Measurements from ENCODE around the gene FRRS1L.

FRRS1L gene, protein sequence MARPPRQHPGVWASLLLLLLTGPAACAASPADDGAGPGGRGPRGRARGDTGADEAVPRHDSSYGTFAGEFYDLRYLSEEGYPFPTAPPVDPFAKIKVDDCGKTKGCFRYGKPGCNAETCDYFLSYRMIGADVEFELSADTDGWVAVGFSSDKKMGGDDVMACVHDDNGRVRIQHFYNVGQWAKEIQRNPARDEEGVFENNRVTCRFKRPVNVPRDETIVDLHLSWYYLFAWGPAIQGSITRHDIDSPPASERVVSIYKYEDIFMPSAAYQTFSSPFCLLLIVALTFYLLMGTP

DNA sequence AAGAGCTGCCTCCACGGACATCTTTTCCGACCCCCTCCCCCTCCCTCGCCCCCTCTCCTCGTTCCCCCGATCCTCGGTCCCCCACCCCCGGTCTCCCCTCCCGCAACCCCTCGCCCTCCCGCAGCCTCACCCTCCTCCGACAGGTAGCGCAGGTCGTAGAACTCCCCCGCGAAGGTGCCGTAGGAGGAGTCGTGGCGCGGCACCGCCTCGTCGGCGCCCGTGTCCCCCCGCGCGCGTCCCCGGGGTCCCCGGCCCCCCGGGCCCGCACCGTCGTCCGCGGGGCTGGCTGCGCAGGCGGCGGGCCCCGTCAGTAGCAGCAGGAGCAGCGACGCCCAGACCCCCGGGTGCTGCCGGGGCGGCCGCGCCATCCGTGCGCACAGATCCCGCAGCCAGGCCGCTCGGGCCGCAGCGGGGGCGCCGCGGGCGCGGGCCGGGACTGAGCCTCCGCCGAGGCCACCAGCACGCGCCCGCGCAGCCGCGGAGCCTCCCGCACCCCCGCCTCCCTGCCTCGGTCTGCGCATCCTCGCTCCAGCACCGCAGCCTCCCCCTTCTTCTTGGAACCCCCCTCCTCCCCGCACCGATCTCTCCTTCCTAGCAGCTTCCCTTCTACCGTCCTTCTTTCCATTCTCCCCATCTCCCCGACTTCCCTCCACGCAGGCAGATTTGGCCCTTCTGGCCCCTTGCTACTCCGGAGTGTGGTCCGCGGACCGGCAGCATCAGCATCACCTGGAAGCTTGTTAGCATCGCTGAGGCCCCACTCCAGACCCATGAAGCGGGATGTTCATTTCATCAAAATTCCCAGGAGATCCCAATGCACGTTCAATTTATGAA lies at the start of gene FRRS1L:
FRRS1L (minus strand) TSS at position 479 of the 831 bp plus-strand sequence; CDS start at position 368, 111 bp downstream.
- peak; percentile 44 for DNase-seq

DNA sequence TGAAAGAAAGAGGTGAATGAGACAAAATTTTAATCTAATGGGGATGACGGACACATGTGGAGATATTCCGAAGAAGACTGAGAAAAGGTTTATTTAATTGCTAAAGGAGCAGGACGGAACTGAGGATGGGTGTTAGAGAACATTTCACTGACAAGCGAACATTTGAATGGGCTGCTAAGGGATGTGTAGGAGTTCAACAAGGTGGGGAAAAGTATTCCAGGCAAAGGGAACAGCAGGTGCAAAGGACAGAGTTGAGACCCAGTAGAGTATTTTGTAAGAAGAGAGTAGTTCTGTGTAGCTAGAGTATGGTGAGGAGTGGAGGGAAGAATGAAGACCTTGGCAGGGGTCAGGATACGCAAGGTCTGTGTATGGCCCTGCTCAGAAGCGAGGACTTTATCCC lies 47.4 kb upstream of the FRRS1L start:
- DNase-seq, result no peak

DNA sequence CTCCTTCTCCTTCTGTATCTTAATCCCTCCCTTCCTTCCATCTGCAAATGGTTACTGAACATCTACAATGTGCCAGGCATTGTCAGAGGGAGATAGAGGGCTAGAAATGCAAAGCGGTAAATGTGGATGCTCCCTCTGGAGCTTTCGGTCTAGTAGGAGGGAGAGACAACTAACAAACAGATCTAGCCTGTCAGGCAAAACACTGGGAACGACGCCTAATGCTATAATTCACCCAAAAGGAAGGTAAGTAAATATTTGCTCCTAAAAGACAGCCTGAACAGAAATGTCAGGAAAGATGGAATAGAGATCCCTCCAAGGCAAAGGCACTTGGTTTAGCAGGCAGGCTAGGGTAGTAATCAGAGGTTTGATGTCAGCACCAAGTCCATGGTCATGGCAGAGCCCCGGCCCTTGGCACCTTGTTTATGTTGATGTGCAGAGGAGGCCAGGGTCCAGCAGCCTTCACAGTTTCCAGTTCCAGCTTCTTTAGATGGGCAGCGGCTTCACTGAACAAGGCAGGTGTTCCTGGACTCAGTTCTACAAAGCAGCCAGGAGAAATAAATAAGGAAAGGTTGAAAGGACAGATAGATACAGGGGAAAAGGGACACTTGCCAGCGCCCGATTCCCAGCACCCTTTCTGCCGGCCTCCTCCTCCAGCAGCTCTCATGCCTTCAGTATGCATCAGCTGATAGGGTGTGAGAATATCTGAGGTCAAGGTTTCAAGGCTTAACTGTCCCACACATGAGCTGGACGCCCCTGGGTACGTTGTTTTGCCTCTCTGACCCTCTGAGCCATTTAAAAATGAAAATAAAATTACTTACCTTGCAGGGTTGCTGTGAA lies 46.5 kb upstream of the FRRS1L start:
- no peak for DNase-seq

DNA sequence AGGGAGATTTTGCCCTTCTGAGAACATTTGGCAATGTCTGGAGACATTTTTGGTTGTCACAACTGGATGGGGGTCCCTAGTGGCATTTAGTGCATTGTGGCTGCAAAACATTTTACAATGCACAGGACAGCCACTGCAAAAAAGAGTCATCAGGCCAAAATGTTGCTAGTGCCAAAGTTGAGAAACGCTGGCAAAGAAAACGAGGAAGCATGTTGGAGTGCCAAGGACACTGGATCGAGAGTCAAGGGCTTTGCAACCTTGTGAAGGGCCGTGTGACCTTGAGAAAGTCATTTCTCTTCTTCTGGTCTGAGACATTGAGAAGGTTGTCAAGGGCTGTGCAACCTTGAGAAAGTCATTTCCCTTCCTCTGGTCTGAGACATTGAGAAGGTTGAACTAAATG lies 45.7 kb upstream of the FRRS1L start:
- DNase-seq, result no peak

DNA sequence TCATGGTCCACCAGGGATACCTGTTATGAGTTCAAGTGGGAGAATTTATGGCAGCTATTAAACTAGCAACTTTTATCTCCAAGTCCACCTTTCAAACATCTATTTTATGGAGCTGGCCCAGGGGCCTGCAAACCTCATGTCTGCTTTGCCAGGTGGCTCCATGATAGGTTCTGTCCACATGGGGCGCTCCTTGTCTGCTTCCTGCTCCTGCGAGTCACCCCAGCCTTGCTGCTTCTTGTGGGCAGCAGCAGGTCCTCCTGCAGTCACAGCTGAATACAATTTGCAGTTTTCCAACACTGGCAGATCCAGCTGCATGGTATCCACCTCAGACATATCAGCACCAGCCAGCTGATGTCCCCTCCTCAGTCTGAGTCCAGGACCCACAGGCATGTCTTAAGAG lies 39.6 kb upstream of the FRRS1L start:
- no peak for DNase-seq

DNA sequence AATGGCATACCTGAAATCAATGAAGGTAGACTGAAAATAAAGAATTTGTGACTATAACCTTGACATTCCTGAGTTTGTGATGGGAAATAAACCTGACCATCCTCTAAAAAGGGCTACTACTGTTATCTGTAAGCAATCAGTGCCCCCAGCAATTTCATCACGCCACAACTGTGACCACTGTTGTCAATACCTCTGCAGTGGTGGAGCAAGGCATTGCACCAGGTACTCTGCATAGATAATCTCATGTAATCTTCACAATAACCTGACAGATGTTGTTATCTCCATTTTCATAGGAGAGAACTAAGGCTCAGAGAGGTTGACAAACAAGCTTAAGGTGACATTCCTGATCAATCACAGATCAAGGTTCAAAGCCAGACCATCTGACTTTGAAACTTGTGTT lies 38.5 kb upstream of the FRRS1L start:
- no peak for DNase-seq

DNA sequence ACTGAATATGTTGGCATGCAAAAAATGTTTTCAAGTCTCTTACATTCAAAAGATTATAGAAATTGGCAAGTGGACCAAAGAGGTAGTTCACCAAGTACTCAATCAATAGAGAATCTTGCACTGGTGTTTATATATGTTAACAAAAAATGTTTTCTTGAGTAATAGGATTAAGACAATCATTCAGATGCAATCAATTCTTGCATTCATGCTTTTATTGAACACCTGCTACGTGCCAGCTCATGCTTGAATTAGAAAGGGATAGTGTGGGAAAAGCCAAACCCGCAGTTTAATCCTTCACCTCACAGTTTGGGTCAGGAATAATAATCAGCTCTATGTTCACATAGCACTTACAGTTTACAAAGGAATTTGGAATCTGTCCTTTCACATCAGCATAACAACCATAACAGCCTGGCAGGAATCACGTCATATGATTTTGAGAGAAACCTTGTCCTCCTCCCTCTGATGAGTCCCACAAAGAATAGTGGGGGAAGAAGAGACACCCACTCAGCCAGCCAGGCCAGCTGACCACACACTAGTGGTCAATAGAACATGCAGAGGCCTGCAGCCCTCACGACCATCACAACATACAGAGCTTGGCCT lies 36.8 kb upstream of the FRRS1L start:
- no peak for DNase-seq

DNA sequence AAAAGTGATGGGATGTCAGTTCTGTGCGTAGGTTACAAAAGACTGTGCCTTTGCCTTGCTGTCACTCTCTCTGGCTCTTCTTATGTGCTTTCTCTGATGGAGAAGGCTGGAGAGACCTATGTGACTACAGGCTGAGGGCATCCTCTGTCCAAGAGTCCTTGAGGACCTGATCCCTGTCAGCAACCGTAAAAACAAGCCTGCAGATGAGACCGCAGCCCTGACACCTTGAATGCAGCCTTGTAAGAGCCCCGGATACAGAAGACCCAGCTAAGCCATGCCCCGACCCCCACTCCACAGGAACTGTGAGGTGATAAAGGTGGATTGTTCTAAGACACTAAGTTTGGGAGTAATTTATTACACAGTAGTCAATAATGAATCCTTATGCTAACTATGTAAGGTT lies 32.6 kb upstream of the FRRS1L start:
- DNase-seq, result no peak

DNA sequence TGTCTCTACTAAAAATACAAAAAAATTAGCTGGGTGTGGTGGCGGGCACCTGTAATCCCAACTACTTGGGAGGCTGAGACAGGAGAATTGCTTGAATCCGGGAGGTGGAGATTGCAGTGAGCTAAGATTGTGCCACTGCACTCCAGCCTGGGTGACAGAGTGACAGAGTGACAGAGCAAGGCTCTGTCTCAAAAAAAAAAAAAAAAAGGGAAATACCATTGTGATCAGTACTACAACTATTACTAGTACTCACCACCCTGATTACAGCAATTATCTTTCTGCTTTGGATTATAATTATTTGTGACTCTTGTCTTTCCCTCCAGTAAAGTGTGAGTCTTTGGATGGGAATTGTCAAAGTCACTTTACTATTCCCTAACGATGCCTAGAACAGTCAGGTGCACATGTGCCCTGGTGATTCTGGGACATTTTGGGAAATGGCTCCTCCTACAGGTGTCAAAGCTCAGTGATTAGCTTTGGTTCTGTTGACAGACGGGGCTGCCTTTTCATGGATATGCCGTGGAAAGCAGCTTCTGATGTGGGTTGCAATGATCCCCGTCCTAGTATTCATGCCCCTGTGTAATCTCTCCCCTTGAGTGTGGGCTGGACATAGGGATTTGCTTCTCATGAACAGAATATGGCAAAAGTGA lies 31.8 kb upstream of the FRRS1L start:
- DNase-seq, result no peak

DNA sequence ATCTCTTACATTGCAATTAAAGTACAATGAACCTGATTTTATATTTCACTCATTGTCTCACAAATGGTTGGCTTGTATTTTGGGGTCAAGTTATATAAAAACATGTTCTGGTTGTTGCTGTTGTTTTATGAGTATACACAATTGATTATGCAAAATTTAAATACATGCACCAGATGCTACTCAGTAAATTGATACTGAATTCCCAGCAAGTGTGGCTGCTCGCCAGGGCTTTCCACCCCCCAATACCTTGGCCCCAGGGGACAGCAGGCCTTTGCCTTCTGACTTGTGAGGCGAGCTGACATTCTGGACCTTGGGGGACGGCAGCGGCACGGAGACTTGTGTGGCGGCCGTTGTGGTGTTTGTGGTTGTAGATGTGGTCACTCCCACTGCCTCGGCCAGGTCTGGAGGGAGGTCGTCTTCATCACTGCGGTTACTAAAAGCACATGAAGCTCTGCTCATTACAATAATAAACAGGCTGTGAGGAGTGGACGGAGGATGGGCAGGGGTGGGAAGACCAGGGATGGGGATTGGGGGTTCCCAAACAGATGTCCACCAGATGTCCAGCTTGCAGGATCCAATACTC lies 27.0 kb upstream of the FRRS1L start:
- DNase-seq, result no peak

DNA sequence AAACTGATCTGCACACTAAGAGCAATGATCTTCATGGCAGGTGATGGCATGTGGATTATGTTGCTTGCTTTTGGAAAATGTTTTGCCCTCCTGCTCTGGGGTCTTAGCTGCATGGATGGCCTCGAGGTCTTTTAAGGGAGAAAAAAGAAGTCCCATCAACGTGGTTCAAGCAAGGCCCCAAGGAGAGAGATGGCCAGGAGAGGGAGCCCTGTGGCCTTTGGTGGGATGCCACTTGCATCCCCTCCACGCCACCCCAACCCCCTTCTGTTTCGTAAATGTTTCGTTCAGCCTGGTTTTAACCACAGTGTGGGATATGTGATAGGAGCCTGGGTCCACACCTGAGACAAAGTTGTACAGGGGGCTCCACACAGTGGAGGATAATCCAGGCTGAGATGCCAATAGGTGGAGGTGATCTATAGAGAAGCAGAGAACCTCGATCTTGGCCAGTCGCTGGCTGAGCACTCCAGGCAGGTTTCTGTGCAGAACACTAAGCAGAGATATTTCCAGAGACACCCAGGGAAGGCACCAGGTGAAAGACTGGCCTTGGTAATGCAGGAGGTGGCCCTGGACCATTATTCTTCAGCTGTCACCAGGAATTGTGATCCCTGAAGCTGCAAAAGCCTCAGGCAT lies 25.8 kb upstream of the FRRS1L start:
- DNase-seq, result no peak

DNA sequence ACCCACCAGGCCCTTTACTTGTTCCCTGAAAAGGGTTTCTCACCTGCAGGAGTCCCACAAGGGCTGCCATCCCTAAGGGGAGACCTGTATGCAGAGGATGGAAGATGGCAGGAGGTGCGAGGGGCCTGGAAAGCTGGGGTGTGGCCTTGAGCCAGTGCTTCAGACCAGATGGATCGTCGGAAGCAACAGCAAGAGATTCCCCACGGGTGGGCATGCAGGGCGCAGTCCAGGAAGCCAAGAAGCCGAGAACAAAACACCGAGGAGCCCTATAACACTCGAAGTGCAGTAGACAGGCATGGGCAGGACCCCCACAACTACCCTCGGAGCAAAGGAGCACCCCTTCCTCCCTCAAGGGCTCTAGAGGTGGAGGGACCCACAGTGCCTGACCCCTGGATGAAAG lies 24.7 kb upstream of the FRRS1L start:
- DNase-seq, result no peak

DNA sequence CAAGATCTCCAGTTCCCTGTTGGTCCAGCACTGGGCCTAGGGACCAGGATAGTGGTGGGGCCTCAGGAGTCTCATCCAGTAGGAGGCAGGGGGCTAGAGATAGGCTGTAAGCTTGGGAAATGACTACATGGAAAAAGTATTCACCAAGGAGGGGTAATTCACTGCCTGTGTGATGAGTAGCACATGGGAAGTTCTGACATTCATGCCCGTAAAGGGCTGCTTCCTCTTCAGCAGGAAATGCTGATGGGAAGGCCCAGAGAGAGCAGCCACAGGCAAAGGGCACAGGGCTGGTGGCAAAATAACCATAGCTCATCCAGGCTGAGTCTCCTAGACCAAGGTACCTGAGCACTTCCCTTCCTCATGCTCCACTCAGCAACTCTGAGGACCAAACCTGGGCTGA lies 23.1 kb upstream of the FRRS1L start:
- no peak for DNase-seq

DNA sequence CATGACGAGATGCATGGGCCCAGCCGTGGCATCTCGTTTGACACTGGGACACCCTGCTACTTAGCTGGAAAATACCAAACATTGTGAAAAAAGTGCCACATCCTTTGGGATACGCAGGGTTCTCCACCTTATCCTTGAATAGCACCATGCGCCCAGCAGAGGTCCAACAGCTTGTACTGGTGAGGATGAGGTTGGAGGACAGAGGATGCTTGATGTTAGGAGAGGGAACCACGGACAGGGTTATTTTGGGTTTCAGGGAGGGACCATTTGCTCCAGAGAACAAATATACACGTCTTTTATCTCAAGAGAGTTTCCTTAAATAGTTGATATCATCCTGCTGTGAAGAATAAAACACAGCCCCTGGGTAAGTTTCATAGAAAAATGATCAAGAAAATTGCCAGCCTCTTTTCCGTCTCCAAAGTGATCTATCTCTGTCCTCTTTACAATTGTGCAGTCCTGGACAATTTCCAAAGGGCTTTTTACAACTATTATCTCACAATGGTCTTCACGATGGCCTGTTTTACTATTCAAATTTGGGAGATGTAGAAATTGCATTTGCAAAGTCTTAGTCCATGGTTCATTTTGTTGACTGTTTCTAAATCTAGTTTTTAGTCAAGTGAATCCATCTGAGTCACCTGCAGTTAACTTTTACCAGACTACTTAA lies 19.9 kb upstream of the FRRS1L start:
- no peak for DNase-seq

DNA sequence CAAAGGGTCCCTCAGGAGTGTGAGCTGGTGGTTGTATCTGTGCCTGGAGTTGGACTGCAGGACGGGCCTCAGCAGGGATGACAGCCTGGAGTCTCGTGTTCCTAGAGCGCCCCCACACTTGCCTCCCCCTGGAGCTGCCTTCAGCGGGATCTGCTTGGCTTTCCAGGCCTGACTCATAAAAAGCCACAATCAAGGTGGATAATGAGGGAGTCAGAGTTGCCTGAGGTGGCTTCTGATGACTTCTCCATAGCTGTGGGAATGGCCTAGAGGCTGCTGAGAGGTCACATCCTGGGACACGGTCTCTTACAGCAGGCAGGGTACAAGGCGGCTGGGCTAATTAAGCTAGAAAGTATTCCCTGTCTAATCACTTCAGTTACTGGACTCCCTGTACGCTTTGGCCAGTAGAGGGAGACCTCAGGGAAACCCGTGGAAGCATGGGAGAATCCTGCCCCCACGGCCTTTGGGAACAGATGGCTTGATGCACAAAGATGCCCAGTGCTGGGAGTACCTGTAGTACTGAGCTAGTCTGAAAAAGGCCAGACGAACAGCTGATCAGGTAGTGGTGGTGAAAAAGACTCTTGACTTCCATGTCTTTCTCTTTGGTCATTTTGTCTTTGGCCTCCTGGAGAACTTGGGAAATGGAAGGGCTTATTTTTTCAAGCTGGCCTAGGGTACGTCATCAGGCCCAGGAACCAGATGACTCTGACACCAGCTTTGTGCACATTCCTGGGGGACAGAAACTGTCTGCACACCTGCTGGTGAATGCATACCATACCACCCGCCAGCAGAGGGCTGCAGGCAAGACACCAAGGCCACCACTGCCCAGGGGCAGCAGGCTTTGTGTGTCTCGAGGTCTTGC lies 16.1 kb upstream of the FRRS1L start:
- DNase-seq, result no peak

DNA sequence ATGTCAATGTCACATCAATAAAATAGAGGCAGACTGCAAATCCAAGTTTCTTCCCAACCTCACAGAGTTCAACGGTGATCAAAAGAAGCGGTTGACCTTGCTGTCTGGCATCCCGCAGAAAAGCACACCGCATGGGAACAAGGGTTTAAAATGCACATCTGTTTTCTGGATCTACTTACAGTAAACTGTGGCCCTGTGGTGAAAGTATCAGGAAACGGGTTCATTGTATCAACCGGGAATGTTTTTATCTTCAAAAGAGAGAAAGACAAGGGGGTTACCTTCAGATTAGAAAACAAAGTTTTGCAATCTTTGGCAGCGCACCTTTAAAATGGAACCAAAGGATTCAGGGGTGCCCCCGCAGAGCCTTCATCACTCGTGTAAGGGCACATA lies 15.5 kb upstream of the FRRS1L start:
- DNase-seq, result no peak

DNA sequence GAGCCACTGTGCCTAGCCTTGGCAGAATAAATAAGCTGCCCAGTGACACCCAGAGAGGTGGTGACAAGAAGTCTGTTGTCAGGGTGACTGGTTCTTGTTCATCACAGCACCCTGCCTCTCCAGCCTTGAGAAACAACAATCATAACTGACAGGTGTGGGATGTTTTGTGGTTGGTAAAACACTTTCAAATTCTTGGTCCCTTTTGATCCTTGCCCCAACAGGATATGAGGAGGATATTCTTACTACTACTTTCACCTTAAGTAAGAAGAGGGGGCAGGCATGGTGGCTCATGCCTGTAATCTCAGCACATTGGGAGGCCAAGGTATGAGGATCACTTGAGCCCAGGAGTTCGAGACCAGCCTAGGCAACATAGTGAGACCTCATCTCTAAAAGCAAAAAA lies 14.2 kb upstream of the FRRS1L start:
- no peak for DNase-seq

DNA sequence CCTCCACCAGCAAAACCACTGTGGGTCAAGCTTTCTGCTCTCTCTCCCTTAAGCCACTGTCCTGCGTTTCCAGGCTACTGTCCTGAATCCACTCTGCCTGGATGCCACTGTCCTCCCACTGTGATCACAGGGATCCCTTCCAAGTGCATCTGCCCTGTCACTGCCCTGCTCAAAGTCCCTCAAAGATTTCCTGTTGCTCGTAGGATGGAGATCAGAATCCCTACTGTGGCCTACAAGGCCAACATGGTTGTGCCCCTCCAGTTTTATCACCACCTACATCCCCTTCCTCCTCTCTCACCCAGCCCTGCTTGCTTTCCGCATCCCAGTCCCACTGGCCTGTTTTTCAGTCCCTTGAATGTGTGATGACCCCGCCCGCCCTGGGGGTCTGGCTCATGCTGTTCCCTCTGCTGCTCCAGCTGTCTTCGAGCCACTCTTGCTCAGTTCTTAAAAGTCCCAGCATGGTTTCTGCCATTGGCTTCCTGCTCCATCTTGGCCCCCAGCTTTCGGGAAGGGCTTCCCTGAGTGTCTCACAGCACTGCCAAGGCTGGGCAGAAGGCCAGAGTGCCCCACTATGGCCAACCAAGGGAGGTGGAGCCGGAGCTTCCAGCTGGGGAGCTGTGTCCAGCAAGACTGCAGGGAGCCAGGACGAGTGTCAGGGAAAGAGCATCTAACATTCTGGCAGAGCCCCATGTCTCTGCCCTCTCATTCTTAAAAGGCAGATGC lies 12.9 kb upstream of the FRRS1L start:
- no peak for DNase-seq

DNA sequence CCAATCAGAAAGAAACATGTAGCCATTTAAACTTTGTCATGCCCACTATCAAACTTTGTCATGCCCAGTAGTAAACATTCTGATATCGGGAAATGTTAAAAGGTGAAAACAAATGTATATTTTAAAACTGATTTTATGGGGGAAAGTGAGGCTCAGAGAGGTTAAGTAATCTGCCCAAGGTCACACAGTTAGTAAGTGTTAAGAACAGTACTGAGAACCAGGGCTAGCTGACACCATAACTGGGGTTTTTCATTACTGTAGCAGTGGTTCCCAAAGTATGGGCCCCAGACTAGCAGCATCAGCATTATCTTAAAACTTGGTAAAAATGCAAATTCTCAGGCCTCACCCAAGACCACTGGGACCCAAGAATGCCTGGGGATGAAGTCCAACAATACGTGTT lies 9.9 kb upstream of the FRRS1L start:
- DNase-seq, result no peak
